Measurements from ENCODE around the gene ATP8A2.

The ATP8A2 gene

GRCh38 chr13:26010487-26011207 lies 638.9 kb downstream of the ATP8A2 start:
- no peak overlapping the region for H3K4me3 Mint-ChIP-seq
- DNase-seq (no peak), ATAC-seq (no peak)
- H3K4me1 Mint-ChIP-seq, result peaks cover 45% of the 10 kb centered on the region
- no peaks in the 10 kb centered on the region for H3K27me3 Mint-ChIP-seq
- H3K9me3 Mint-ChIP-seq, result peaks cover under 1 to 5% of the 10 kb centered on the region in 2 donors
- H3K27ac Mint-ChIP-seq, result no peak overlapping the region

GRCh38 chr13:26011208-26011573 lies 639.4 kb downstream of the ATP8A2 start:
- no peak for ATAC-seq

DNA sequence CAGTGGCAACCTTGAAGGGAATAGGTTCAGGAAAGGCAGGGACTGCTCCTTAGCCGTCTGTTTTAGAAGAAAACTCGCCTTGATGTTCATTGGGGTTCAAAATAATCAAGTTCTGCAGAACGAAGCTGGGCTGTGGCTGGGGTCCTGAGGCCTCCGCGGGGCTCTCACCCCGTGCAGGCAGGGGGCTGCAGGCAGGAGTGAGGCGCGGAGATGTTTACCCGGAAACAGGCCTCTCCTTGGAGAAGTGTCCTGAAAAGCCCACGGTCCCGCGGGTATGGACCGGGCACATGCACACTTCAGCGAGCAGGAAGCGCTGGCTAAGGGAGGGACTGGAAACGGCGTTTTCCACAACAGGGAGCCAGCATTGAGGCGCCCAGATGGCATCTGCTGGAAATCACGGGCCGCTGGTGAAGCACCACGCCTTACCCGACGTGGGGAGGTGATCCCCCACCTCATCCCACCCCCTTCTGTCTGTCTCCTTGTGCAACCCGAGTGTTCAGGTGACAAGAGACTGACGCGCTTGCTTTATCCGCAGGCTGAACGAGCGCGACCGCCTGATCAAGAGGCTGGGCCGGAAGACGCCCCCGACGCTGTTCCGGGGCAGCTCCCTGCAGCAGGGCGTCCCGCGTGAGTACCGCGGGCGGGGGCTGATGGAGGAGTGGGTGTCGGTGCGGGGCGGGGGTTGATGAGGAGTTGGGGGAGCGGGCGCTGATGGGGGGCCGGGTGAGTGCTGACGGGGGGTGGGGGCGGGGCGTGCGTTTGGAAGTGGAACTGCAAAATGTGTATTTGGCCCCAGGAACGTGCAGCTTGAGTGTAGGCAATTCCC lies 640.4 kb downstream of the ATP8A2 start:
- H3K27me3 Mint-ChIP-seq, result no peaks in the 10 kb centered on the region
- peaks cover 58% of the 10 kb centered on the region for H3K4me1 Mint-ChIP-seq
- peak overlapping the region; percentile 85 to 90 for H3K4me3 Mint-ChIP-seq
- DNase-seq (peak; percentile 50 to 66), ATAC-seq (peak; percentile 92)
- H3K27ac Mint-ChIP-seq, result peak overlapping the region; percentile 89
- peaks cover 0 to 5% of the 10 kb centered on the region in 2 donors for H3K9me3 Mint-ChIP-seq

More at GRCh38 chr13:26011208-26011573, 639.4 kb downstream of the ATP8A2 start:
- Mint-ChIP-seq H3K9me3 (peaks cover 0 to 5% of the 10 kb centered on the region in 2 donors), H3K27ac (no peak overlapping the region), H3K4me1 (peaks cover 50% of the 10 kb centered on the region), H3K4me3 (no peak overlapping the region), H3K27me3 (no peaks in the 10 kb centered on the region)
- DNase-seq, result no peak

DNA sequence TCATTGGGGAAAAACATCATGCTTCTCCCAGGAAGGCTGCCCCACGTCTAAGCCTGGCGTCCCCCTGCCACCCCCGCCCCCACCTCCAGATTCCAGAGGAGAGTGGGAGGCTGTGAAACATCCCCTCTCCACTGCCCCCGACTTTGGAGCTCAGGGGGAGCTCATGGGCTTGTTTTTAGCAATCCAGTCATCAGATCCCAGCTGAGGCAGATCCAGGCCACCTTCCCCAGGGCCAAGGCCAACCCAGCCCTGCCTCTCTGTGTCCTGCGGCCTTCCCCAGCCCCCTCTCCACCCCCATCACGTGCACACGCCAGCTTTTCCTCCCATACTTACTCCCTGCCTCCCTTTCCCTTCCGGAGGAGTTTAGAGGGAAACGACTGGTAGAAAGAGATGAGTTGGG lies 641.2 kb downstream of the ATP8A2 start:
- Mint-ChIP-seq H3K27ac (peak overlapping the region; percentile 89 to 91), H3K4me3 (peak overlapping the region; percentile 85 to 90)
- DNase-seq, result no peak

GRCh38 chr13:26015271-26016125 lies 643.7 kb downstream of the ATP8A2 start:
- Mint-ChIP-seq H3K27ac (no peak overlapping the region), H3K27me3 (no peaks in the 10 kb centered on the region), H3K4me1 (peaks cover 69% of the 10 kb centered on the region), H3K9me3 (peaks cover under 1 to 5% of the 10 kb centered on the region in 2 donors), H3K4me3 (no peak overlapping the region)
- DNase-seq, result no peak
- ATAC-seq, result no peak

More for the DNA sequence above, 641.2 kb downstream of the ATP8A2 start:
- Mint-ChIP-seq H3K4me1 (peaks cover 58% of the 10 kb centered on the region), H3K27me3 (no peaks in the 10 kb centered on the region), H3K9me3 (peaks cover 0 to 5% of the 10 kb centered on the region in 2 donors)
- ATAC-seq, result no peak

DNA sequence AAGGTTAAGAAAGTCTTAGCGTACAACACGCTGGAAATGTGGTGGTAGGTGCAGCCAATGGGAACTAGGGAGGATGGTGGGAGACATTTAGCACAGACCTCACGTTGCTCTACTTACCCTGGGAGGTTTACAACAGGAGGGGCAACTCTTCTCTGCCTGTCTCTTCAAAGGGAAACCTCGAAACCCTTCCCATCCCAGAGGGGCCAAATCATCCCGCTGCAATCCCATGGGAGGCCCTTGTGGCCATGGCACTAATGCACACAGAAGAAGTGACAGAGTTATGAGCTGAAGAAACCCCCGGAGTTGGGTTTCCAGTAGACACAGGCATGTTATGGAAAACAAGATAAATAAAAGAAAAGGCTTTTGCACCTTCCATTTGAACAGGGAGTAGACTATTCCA lies 644.4 kb downstream of the ATP8A2 start:
- DNase-seq, result no peak
- ATAC-seq, result no peak
- H3K27ac Mint-ChIP-seq, result no peak overlapping the region
- no peak overlapping the region for H3K4me3 Mint-ChIP-seq
- peaks cover 76% of the 10 kb centered on the region for H3K4me1 Mint-ChIP-seq
- H3K27me3 Mint-ChIP-seq, result no peaks in the 10 kb centered on the region
- peaks cover 5 to 8% of the 10 kb centered on the region in 2 donors for H3K9me3 Mint-ChIP-seq

- Mint-ChIP-seq H3K4me3 (peak overlapping the region in 1 of 2 donors; percentile 57), H3K27ac (peak overlapping the region; percentile 91 to 94), H3K4me1 (peaks cover 82% of the 10 kb centered on the region), H3K27me3 (no peaks in the 10 kb centered on the region), H3K9me3 (peaks cover 5 to 9% of the 10 kb centered on the region in 2 donors)
- DNase-seq (peak in 1 of 2 donors; percentile 16), ATAC-seq (peak; percentile 82)
Observed at GRCh38 chr13:26017196-26017921, 645.6 kb downstream of the ATP8A2 start.

- peaks cover 5 to 9% of the 10 kb centered on the region in 2 donors for H3K9me3 Mint-ChIP-seq
- no peaks in the 10 kb centered on the region for H3K27me3 Mint-ChIP-seq
- ATAC-seq (peak; percentile 56), DNase-seq (no peak)
- peak overlapping the region; percentile 35 to 57 for H3K4me3 Mint-ChIP-seq
- H3K4me1 Mint-ChIP-seq, result peaks cover 79% of the 10 kb centered on the region
- H3K27ac Mint-ChIP-seq, result peak overlapping the region; percentile 91 to 94
Observed at GRCh38 chr13:26017932-26018665, 646.3 kb downstream of the ATP8A2 start.

GRCh38 chr13:26019251-26019650 lies 647.5 kb downstream of the ATP8A2 start:
- H3K27me3 Mint-ChIP-seq, result no peaks in the 10 kb centered on the region
- peaks cover 2 to 9% of the 10 kb centered on the region in 2 donors for H3K9me3 Mint-ChIP-seq
- H3K4me1 Mint-ChIP-seq, result peaks cover 67% of the 10 kb centered on the region
- H3K4me3 Mint-ChIP-seq, result no peak overlapping the region
- no peak for ATAC-seq
- no peak for DNase-seq
- peak overlapping the region; percentile 58 to 63 for H3K27ac Mint-ChIP-seq

- Mint-ChIP-seq H3K4me1 (peaks cover 59% of the 10 kb centered on the region), H3K9me3 (peaks cover 0 to 9% of the 10 kb centered on the region in 2 donors), H3K27ac (no peak overlapping the region), H3K27me3 (no peaks in the 10 kb centered on the region), H3K4me3 (no peak overlapping the region)
- ATAC-seq (no peak), DNase-seq (no peak)
Observed at GRCh38 chr13:26019881-26020870, 648.4 kb downstream of the ATP8A2 start.

DNA sequence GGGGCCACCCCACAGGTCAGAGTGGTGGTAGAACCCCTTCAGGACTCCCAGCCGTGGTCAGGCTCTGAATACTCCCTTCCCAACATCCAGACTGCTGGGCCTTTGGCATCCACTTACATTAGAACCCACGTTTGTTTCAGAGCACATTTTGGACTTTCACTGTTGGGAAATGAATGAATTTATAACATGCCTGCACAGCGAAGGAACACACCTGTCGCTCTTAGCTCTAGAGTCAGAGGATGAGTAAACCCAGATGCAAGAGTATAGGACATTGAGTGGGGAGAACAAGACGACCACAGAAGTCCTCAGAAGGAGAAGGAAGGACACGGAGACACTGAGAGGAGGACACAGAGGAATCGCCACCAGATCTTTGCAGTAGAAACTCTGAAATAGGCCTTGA lies 649.1 kb downstream of the ATP8A2 start:
- ATAC-seq (no peak), DNase-seq (no peak)
- Mint-ChIP-seq H3K27ac (no peak overlapping the region), H3K4me1 (peaks cover 51% of the 10 kb centered on the region), H3K4me3 (no peak overlapping the region), H3K27me3 (no peaks in the 10 kb centered on the region), H3K9me3 (peaks cover 0 to 9% of the 10 kb centered on the region in 2 donors)

- ATAC-seq (no peak), DNase-seq (no peak)
- Mint-ChIP-seq H3K9me3 (peaks cover 0 to 9% of the 10 kb centered on the region in 2 donors), H3K27me3 (no peaks in the 10 kb centered on the region), H3K4me1 (peaks cover 45% of the 10 kb centered on the region), H3K27ac (no peak overlapping the region), H3K4me3 (no peak overlapping the region)
Observed at GRCh38 chr13:26021516-26021915, 649.7 kb downstream of the ATP8A2 start.

GRCh38 chr13:26021956-26022355 lies 650.2 kb downstream of the ATP8A2 start:
- Mint-ChIP-seq H3K4me3 (no peak overlapping the region), H3K9me3 (peaks cover 0 to 9% of the 10 kb centered on the region in 2 donors), H3K4me1 (peaks cover 41% of the 10 kb centered on the region), H3K27ac (no peak overlapping the region), H3K27me3 (no peaks in the 10 kb centered on the region)
- DNase-seq (no peak), ATAC-seq (no peak)
